Endothelial cell of umbilical vein (primary cell): Measurements from ENCODE around the gene ATP6V1E1. TPM values are rescaled to one million over a fixed set of nuclear protein-coding genes. Genes with fewer than 3 reads are reported as not detected.

Experiments used
- Bru-seq: library from RNA; stranded (reverse); fragments of 400-500 nt; gene quantifications from one replicate; lab custom pipeline; 2021; lab: Mats Ljungman, UMichigan
- BruChase-seq, 2 experiments: library from RNA; stranded (reverse); fragments of 400-500 nt; gene quantifications; one replicate each; lab custom pipeline; 2021; lab: Mats Ljungman, UMichigan
- BruUV-seq: library from RNA; stranded (reverse); fragments of 400-500 nt; replicated peaks from 2 replicates; lab custom pipeline; 2021; lab: Mats Ljungman, UMichigan
- CTCF ChIA-PET: fragments of 300-600, 350-600 bp; sonication (Branson Sonifier 250); formaldehyde crosslinking; loops from one replicate; lab custom pipeline; 2021; ENCODE audit warnings: antibody characterized with exemption, inconsistent platforms; lab: Charles Lee
- POLR2A ChIA-PET: fragments of 300-600, 350-600 bp; sonication (Branson Sonifier 250); formaldehyde crosslinking; loops from one replicate; lab custom pipeline; 2021; ENCODE audit warnings: antibody characterized with exemption, inconsistent platforms; lab: Charles Lee
- DNase-seq: peaks from one replicate; pipeline ENCODE4 v3.0.0-alpha.2; 2011; ENCODE audit warnings: low read depth, low spot score
- FAIRE-seq: peaks from 2 replicates; lab custom pipeline; 2011; peaks lifted over from hg19 to GRCh38; lab: Jason Lieb, UNC
- H2AFZ ChIP-seq: 2 replicates; pipeline ENCODE4 v1.6.0; 2012; ENCODE audit warnings: low read depth, low read length, control low read depth, inconsistent platforms
- H3K27ac ChIP-seq: 2 replicates; pipeline ENCODE4 v1.5.1; 2011; ENCODE audit warnings: low read depth, mild to moderate bottlenecking, control low read depth, low read length, moderate library complexity; ENCODE audit not compliant: insufficient read depth
- H3K27me3 ChIP-seq, 2 experiments: 2 replicates each; pipeline versions ENCODE4 v1.6.0 to v1.6.1; 2011; ENCODE audit warnings: low read length in 2 of 2, mixed read lengths in 1 of 2; ENCODE audit not compliant: control insufficient read depth in 2 of 2, insufficient read depth in 2 of 2
- H3K36me3 ChIP-seq, 2 experiments: 2 replicates in 1 of 2; 3 replicates in 1 of 2; pipeline ENCODE4 v1.5.1; 2011; ENCODE audit warnings: low read length in 2 of 2, mild to moderate bottlenecking in 1 of 2, moderate library complexity in 1 of 2; ENCODE audit not compliant: control insufficient read depth in 2 of 2, insufficient read depth in 2 of 2; ENCODE audit errors: extremely low read depth in 1 of 2
- H3K4me1 ChIP-seq: 3 replicates; pipeline ENCODE4 v1.5.1; 2011; ENCODE audit warnings: mild to moderate bottlenecking, low read length; ENCODE audit not compliant: control insufficient read depth, insufficient read depth; ENCODE audit errors: extremely low read depth
- H3K4me2 ChIP-seq: 2 replicates; pipeline ENCODE4 v1.6.1; 2011; ENCODE audit warnings: low read length, control low read depth, mixed read lengths; ENCODE audit not compliant: insufficient read depth
- H3K4me3 ChIP-seq, 3 experiments: fragments of 200-600 bp in 1 of 3; sonication (generic), shearing (Covaris generic) in 1 of 3; replicated peaks in 1 of 3; 2 replicates each; pipeline ENCODE4 v1.5.1; 2011 to 2016; ENCODE audit warnings: control low read depth in 3 of 3, low read length in 3 of 3, mild to moderate bottlenecking in 2 of 3, inconsistent platforms in 1 of 3, low read depth in 1 of 3, moderate library complexity in 1 of 3; ENCODE audit not compliant: insufficient read depth in 1 of 3
- H3K79me2 ChIP-seq: 2 replicates; pipeline ENCODE4 v1.6.0; 2012; ENCODE audit warnings: low read length, inconsistent platforms; ENCODE audit not compliant: control insufficient read depth, insufficient read depth
- H3K9ac ChIP-seq: replicated peaks from 2 replicates; pipeline ENCODE3; 2011; ENCODE audit warnings: low read length, control low read depth; ENCODE audit not compliant: insufficient read depth; ENCODE audit errors: extremely low read depth
- H3K9me1 ChIP-seq: replicated peaks from 3 replicates; pipeline ENCODE4 v1.6.0; 2011; ENCODE audit warnings: mild to moderate bottlenecking, low read length; ENCODE audit not compliant: control insufficient read depth, insufficient read depth; ENCODE audit errors: extremely low read depth
- H3K9me3 ChIP-seq: replicated peaks from 2 replicates; pipeline ENCODE4 v1.5.1; 2012; ENCODE audit warnings: low read length, inconsistent platforms; ENCODE audit not compliant: control insufficient read depth, insufficient read depth
- H4K20me1 ChIP-seq: replicated peaks from 2 replicates; pipeline ENCODE3; 2011; ENCODE audit warnings: mild to moderate bottlenecking, low read length; ENCODE audit not compliant: control insufficient read depth, insufficient read depth; ENCODE audit errors: extremely low read depth
- FOS ChIP-seq: IDR thresholded peaks from 2 replicates; pipeline ENCODE4 v1.6.1; 2011; ENCODE audit warnings: mild to moderate bottlenecking, low read length, moderate library complexity, borderline replicate concordance; ENCODE audit not compliant: insufficient read depth
- POLR2A ChIP-seq: IDR thresholded peaks from 2 replicates; pipeline ENCODE4 v1.6.1; 2012; ENCODE audit warnings: low read depth, mild to moderate bottlenecking, control low read depth, low read length
- POLR2AphosphoS5 ChIP-seq: IDR thresholded peaks from 2 replicates; pipeline ENCODE4 v1.6.1; 2012; ENCODE audit warnings: low read depth, mild to moderate bottlenecking, control low read depth, low read length, moderate library complexity; ENCODE audit not compliant: insufficient read depth
- dilution Hi-C: fragments of 300-500 bp; cut with MboI; formaldehyde crosslinking; loops from one replicate; pipeline ENCODE4 v1.15.0; 2019; ENCODE audit warnings: low sequenced_read_pairs; ENCODE audit not compliant: extremely low pct_ligation_motif_present
- intact Hi-C: fragments of 100-400 bp; cut with micrococcal nuclease; formaldehyde crosslinking; loops from one replicate; pipeline ENCODE4 v1.10.0; 2022
- long read RNA-seq: library from polyadenylated mRNA; stranded (forward); transcript quantifications from one replicate; pipeline ENCODE4 v2.0.0, GENCODE V29; 2021
- polyA minus RNA-seq, 3 experiments: library from RNA; depleted of rRNA, polyadenylated mRNA; stranded (reverse); fragments of >200 nt; gene quantifications; 1 replicate in 1 of 3; 2 replicates in 2 of 3; pipeline ENCODE4 v1.2.3, GENCODE V29; 2011
- polyA plus RNA-seq, 4 experiments: library from polyadenylated mRNA; depleted of rRNA in 3 of 4; stranded (reverse) in 3 of 4; unstranded in 1 of 4; fragments of >200 nt; gene quantifications; 2 replicates each; pipeline versions ENCODE4 v1.2.1 to v1.2.3, GENCODE V29; 2011 to 2012; ENCODE audit warnings: missing spikeins in 1 of 4
- total RNA-seq: library from RNA; stranded (reverse); gene quantifications from 2 replicates; pipeline ENCODE4 v1.2.3, GENCODE V29; 2021
- TF ChIP-seq, protein P1 (sequence below), 2 donors: IDR thresholded peaks; 1 replicate in 1 of 2; 2 replicates in 1 of 2; pipeline ENCODE4 v1.5.1; 2011; ENCODE audit warnings: low read length in 2 of 2, mild to moderate bottlenecking in 2 of 2, moderate library complexity in 2 of 2, control low read depth in 1 of 2, inconsistent platforms in 1 of 2, low read depth in 1 of 2; ENCODE audit not compliant: insufficient read depth in 1 of 2; ENCODE audit errors: extremely low read depth in 1 of 2
- TF ChIP-seq, protein P2 (sequence below): IDR thresholded peaks from 2 replicates; pipeline ENCODE4 v1.6.1; 2011; ENCODE audit not compliant: insufficient read depth, insufficient read length

ATP6V1E1 gene
- total RNA-seq = 113 and 118 TPM in 2 replicates
- 95.2 and 95.9 TPM in 2 replicates for polyA plus RNA-seq
- 93.1 and 96.2 TPM in 2 replicates for polyA plus RNA-seq (2011; cell fraction: cytosol; rRNA removed)
- 46.9 and 54.4 TPM in 2 replicates for polyA plus RNA-seq (2011; cell fraction: nucleus; rRNA removed)
- polyA plus RNA-seq (2012) = 127 and 139 TPM in 2 replicates
- 92.8 and 96.6 TPM in 2 replicates for polyA minus RNA-seq
- 38.7 TPM for polyA minus RNA-seq (2011; cell fraction: cytosol; rRNA and poly(A)+ RNA removed)
- polyA minus RNA-seq (2011; cell fraction: nucleus; rRNA and poly(A)+ RNA removed) = 25.4 and 34.2 TPM in 2 replicates
- percentile 80 among the genes with signal in this experiment for Bru-seq, nascent RNA
- BruChase-seq, experiment 1, labeled RNA remaining after a 6-hour chase = percentile 86 among the genes with signal in this experiment
- percentile 73 among the genes with signal in this experiment for BruChase-seq, experiment 2, labeled RNA remaining after a 2-hour chase
- long read RNA-seq, transcript ATP6V1E1-201 (9 exons, 1,402 nt) = major isoform, 206 of 245 reads
- long read RNA-seq, partial matches to known transcripts = 5 of 245 reads
- long read RNA-seq, other reads (novel, unspliced or antisense) = 34 of 245 reads

DNA sequence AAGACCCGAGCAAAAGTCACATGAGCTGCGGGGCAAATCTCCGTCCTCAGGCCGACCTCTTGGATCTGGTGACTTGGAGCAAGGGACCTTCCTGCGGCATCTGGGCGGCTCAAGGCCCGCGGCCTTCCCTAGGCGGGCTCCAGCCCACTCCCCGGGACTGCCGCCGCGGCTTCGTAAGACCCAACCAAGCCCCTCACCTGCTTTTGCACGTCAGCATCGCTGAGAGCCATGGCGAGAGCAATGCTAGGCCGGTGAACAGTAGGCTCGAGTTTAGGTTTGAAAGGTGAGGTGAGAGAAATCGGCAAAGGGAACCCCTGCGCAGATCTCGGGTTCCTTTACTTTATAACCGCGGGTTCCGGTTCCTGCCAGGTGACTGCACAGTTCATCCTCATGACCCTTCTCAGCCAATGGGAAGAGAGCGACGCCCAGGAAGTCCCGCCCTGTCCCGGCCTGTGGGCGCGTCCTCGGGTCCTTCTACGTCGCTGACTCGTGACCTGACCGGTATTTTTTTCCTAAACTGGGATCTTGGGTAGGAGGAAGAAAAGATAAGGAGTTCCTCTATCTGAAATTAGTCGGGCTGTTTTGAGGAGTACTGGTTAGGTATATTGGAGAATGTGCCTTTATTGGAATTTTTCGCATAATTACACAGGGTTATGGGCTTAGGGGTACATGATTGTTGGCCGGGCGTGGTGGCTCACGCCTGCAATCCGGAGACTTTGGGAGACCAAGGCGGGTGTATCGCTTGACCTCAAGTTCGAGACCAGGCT is at the start of gene ATP6V1E1:
Gene ATP6V1E1, minus strand, starts transcription at position 344 of the 767 bp plus-strand sequence. Its CDS starts 114 bp downstream, at position 230.
- Histone ChIP-seq H3K9me1 (no peaks in the 10 kb centered on the region), H3K27me3 (no peaks in the 10 kb centered on the region), H2AFZ (peak within 1 kb of the TSS; percentile 93), H3K4me1 (peaks cover 8% of the 10 kb centered on the region), H3K36me3 (no peaks in the 10 kb centered on the region), H3K4me2 (peak within 1 kb of the TSS; percentile 98), H4K20me1 (peaks cover 3% of the 10 kb centered on the region), H3K27ac (peak within 1 kb of the TSS; percentile 93), H3K4me3 (peak within 1 kb of the TSS; percentile 72 to 93 (median 92)), H3K79me2 (peaks cover 40% of the 10 kb centered on the region), H3K9ac (peak within 1 kb of the TSS; percentile 99), H3K9me3 (no peaks in the 10 kb centered on the region)
- FAIRE-seq = peak; percentile 92
- intact Hi-C loops (loop anchor here (1.0 to 2.0 kb wide), 2 partner anchors 10 to 78 kb away; partner anchors contain the start of gene BCL2L13), dilution Hi-C loops (no loop called here)
- DNase-seq = peak; percentile 98
- TF ChIP-seq POLR2AphosphoS5 (peak; percentile 79), FOS (no peak), POLR2A (peak; percentile 75)
- TF ChIP-seq, protein P1, sequence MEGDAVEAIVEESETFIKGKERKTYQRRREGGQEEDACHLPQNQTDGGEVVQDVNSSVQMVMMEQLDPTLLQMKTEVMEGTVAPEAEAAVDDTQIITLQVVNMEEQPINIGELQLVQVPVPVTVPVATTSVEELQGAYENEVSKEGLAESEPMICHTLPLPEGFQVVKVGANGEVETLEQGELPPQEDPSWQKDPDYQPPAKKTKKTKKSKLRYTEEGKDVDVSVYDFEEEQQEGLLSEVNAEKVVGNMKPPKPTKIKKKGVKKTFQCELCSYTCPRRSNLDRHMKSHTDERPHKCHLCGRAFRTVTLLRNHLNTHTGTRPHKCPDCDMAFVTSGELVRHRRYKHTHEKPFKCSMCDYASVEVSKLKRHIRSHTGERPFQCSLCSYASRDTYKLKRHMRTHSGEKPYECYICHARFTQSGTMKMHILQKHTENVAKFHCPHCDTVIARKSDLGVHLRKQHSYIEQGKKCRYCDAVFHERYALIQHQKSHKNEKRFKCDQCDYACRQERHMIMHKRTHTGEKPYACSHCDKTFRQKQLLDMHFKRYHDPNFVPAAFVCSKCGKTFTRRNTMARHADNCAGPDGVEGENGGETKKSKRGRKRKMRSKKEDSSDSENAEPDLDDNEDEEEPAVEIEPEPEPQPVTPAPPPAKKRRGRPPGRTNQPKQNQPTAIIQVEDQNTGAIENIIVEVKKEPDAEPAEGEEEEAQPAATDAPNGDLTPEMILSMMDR (IDR thresholded peaks at IDR 0.05; ENCODE audit: extremely low read depth in 1 of 2, insufficient read depth in 1 of 2, low read depth in 1 of 2, low read length in 2 of 2) = no peak
- TF ChIP-seq, protein P2, sequence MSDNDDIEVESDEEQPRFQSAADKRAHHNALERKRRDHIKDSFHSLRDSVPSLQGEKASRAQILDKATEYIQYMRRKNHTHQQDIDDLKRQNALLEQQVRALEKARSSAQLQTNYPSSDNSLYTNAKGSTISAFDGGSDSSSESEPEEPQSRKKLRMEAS = peak; percentile 89
- POLR2A ChIA-PET = no interaction called here
- CTCF ChIA-PET = no interaction called here
- no TSS peak for BruUV-seq
